ENCODE data around the gene GRM8.

Gene GRM8

GRCh38 chr7:126993626-126994213 is 259.0 kb downstream of the GRM8 start:
- Histone ChIP-seq H3K9me3 (replicated peaks; ENCODE audit: insufficient read depth, low read length) (no peaks in the 10 kb centered on the region), H3K4me1 (ENCODE audit: low read length) (no peaks in the 10 kb centered on the region), H3F3A (ENCODE audit: insufficient read depth, low read length) (no peaks in the 10 kb centered on the region), H3K4me3 (ENCODE audit: low read length) (no peak overlapping the region), H3K4me2 (ENCODE audit: low read depth, low read length) (no peak overlapping the region), H3K27me3 (replicated peaks; ENCODE audit: insufficient read depth, low read length) (no peaks in the 10 kb centered on the region), H3K36me3 (replicated peaks; ENCODE audit: insufficient read depth, low read length) (no peaks in the 10 kb centered on the region), H3K79me2 (ENCODE audit: low read length) (no peaks in the 10 kb centered on the region), H4K20me1 (ENCODE audit: insufficient read depth, low read length) (no peaks in the 10 kb centered on the region), H3K9ac (ENCODE audit: low read length) (no peak overlapping the region), H3K9me2 (replicated peaks; ENCODE audit: insufficient read depth, low read length) (no peaks in the 10 kb centered on the region), H2AFZ (ENCODE audit: low read length) (no peak overlapping the region), H3K27ac (ENCODE audit: low read length) (no peak overlapping the region)
- TF ChIP-seq EZH2phosphoT487 (IDR thresholded peaks at IDR 0.05; ENCODE audit: low read length) (no peak), EZH2 (optimal IDR thresholded peaks at IDR 0.05; ENCODE audit: low read depth, low read length) (no peak), CTCF (IDR thresholded peaks at IDR 0.05; ENCODE audit: low read length) (no peak)
- no peak for DNase-seq

- no peaks in the 10 kb centered on the region for H4K20me1 ChIP-seq (ENCODE audit: insufficient read depth, low read length)
- no peak overlapping the region for H3K27ac ChIP-seq (ENCODE audit: low read length)
- H3K27me3 ChIP-seq (replicated peaks; ENCODE audit: insufficient read depth, low read length), result no peaks in the 10 kb centered on the region
- H3K36me3 ChIP-seq (replicated peaks; ENCODE audit: insufficient read depth, low read length), result no peaks in the 10 kb centered on the region
- H3K4me3 ChIP-seq (ENCODE audit: low read length), result no peak overlapping the region
- TF ChIP-seq CTCF (IDR thresholded peaks at IDR 0.05; ENCODE audit: low read length), result no peak
- no peak for TF ChIP-seq EZH2 (optimal IDR thresholded peaks at IDR 0.05; ENCODE audit: low read depth, low read length)
- no peak for TF ChIP-seq EZH2phosphoT487 (IDR thresholded peaks at IDR 0.05; ENCODE audit: low read length)
- no peaks in the 10 kb centered on the region for H3K79me2 ChIP-seq (ENCODE audit: low read length)
- H3K9ac ChIP-seq (ENCODE audit: low read length), result no peak overlapping the region
- no peaks in the 10 kb centered on the region for H3K9me3 ChIP-seq (replicated peaks; ENCODE audit: insufficient read depth, low read length)
- no peaks in the 10 kb centered on the region for H3F3A ChIP-seq (ENCODE audit: insufficient read depth, low read length)
- DNase-seq, result no peak
- H2AFZ ChIP-seq (ENCODE audit: low read length), result no peak overlapping the region
- H3K4me1 ChIP-seq (ENCODE audit: low read length), result no peaks in the 10 kb centered on the region
- H3K9me2 ChIP-seq (replicated peaks; ENCODE audit: insufficient read depth, low read length), result no peaks in the 10 kb centered on the region
- no peak overlapping the region for H3K4me2 ChIP-seq (ENCODE audit: low read depth, low read length)
Measured at GRCh38 chr7:126988022-126988421, 264.7 kb downstream of the GRM8 start.

- TF ChIP-seq EZH2 (optimal IDR thresholded peaks at IDR 0.05; ENCODE audit: low read depth, low read length) (no peak), CTCF (IDR thresholded peaks at IDR 0.05; ENCODE audit: low read length) (no peak), EZH2phosphoT487 (IDR thresholded peaks at IDR 0.05; ENCODE audit: low read length) (no peak)
- Histone ChIP-seq H4K20me1 (ENCODE audit: insufficient read depth, low read length) (no peaks in the 10 kb centered on the region), H3K4me3 (ENCODE audit: low read length) (no peak overlapping the region), H3K27ac (ENCODE audit: low read length) (no peak overlapping the region), H3K9me3 (replicated peaks; ENCODE audit: insufficient read depth, low read length) (no peaks in the 10 kb centered on the region), H3K36me3 (replicated peaks; ENCODE audit: insufficient read depth, low read length) (no peaks in the 10 kb centered on the region), H3K4me1 (ENCODE audit: low read length) (no peaks in the 10 kb centered on the region), H3K9me2 (replicated peaks; ENCODE audit: insufficient read depth, low read length) (no peaks in the 10 kb centered on the region), H3K27me3 (replicated peaks; ENCODE audit: insufficient read depth, low read length) (no peaks in the 10 kb centered on the region), H3K79me2 (ENCODE audit: low read length) (no peaks in the 10 kb centered on the region), H2AFZ (ENCODE audit: low read length) (no peak overlapping the region), H3F3A (ENCODE audit: insufficient read depth, low read length) (no peaks in the 10 kb centered on the region), H3K9ac (ENCODE audit: low read length) (no peak overlapping the region), H3K4me2 (ENCODE audit: low read depth, low read length) (no peak overlapping the region)
- DNase-seq, result no peak
Measured at GRCh38 chr7:126979722-126980121, 273.0 kb downstream of the GRM8 start.
